ENCODE measurements around the gene NUMA1. TPM values are rescaled to one million over a fixed set of nuclear protein-coding genes. Genes with fewer than 3 reads are reported as not detected.

The NUMA1 gene
- total and polyA plus RNA-seq, 9 of the 15 experiments (the other 6 are each of a cell fraction or from before 2014, with no cell fraction given): 4.1 to 104 (median 51.2) TPM

GRCh38 chr11:72122607-72123006 is 42.3 kb upstream of the NUMA1 start (continued):
- TF ChIP-seq TCF7L2 (IDR thresholded peaks at IDR 0.05; ENCODE audit: low read depth, low read length): no peak
- TF ChIP-seq TRIM25 (IDR thresholded peaks at IDR 0.05; ENCODE audit: borderline replicate concordance): no peak
- TF ChIP-seq, protein P1, sequence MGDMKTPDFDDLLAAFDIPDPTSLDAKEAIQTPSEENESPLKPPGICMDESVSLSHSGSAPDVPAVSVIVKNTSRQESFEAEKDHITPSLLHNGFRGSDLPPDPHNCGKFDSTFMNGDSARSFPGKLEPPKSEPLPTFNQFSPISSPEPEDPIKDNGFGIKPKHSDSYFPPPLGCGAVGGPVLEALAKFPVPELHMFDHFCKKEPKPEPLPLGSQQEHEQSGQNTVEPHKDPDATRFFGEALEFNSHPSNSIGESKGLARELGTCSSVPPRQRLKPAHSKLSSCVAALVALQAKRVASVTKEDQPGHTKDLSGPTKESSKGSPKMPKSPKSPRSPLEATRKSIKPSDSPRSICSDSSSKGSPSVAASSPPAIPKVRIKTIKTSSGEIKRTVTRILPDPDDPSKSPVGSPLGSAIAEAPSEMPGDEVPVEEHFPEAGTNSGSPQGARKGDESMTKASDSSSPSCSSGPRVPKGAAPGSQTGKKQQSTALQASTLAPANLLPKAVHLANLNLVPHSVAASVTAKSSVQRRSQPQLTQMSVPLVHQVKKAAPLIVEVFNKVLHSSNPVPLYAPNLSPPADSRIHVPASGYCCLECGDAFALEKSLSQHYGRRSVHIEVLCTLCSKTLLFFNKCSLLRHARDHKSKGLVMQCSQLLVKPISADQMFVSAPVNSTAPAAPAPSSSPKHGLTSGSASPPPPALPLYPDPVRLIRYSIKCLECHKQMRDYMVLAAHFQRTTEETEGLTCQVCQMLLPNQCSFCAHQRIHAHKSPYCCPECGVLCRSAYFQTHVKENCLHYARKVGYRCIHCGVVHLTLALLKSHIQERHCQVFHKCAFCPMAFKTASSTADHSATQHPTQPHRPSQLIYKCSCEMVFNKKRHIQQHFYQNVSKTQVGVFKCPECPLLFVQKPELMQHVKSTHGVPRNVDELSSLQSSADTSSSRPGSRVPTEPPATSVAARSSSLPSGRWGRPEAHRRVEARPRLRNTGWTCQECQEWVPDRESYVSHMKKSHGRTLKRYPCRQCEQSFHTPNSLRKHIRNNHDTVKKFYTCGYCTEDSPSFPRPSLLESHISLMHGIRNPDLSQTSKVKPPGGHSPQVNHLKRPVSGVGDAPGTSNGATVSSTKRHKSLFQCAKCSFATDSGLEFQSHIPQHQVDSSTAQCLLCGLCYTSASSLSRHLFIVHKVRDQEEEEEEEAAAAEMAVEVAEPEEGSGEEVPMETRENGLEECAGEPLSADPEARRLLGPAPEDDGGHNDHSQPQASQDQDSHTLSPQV (IDR thresholded peaks at IDR 0.05): no peak
- 0 out of 4 replicates have a peak, but pooled peaks of 1 of the 2 experiments have one; percentile 11 for TF ChIP-seq MNT (conservative IDR thresholded peaks at IDR 0.05)

Measured in K562 (cell line).